ENCODE results near the gene FBXO24. TPM values are rescaled to one million over a fixed set of nuclear protein-coding genes. Genes with fewer than 3 reads are reported as not detected.

Gene FBXO24
- total and polyA plus RNA-seq, 2 donors (not counting 1 experiment from before 2014, with no cell fraction given) = 0.23 to 0.33 TPM

DNA sequence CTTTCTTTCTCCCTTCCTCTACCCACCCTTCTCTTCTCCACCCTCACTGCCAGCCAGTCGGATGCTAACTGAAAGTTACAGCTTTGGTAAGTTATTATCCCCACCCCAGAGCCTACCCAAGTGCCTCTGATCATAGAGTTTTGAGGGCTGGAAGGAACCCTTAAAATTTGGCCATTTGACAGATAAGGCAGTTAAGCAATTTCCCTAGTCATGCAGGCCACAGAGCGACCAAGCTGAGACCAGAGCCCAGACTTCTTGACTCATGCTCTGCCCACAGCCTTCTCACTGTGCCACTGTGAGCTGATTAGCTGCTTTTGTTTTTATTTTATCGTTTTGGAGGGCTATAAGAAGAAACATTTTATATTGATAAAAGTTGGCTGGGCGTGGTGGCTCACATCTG is 29.6 kb upstream of the FBXO24 start:
- peak; percentile 59 to 60 for DNase-seq (ENCODE audit: low read depth in 2 of 2)
- H3K4me1 ChIP-seq (ENCODE audit: control insufficient read depth, extremely low read depth, insufficient read depth, low read length) = no peaks in the 10 kb centered on the region

DNA sequence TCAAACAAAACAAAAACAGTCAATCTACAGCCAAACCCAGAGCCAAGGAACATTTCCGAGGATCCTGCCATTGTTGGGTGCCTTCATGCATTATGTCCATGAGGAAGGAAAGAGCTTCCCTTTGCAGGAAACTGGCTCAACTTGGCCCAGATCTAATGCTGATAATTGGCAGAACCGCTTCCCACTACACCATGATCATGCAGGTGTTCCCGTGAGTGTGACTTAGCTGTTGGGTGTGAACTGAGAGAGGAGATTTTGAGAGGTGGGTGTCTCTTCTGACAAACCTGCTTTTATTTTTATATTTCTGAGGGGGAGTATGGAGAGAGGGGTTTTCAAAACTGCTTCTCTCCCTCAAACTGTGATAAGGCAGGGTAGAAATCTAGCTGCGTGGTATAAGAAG is 27.0 kb upstream of the FBXO24 start:
- no peak overlapping the region for H3K27ac ChIP-seq (ENCODE audit: insufficient read depth, low read length)
- peaks cover 4% of the 10 kb centered on the region for H3K36me3 ChIP-seq (ENCODE audit: control insufficient read depth, insufficient read depth, low read length)
- no peaks in the 10 kb centered on the region for H3K4me1 ChIP-seq (ENCODE audit: control insufficient read depth, extremely low read depth, insufficient read depth, low read length)
- no peaks in the 10 kb centered on the region for H4K20me1 ChIP-seq (ENCODE audit: control insufficient read depth, extremely low read depth, insufficient read depth, low read length)
- no peaks in the 10 kb centered on the region for H3K9me3 ChIP-seq (ENCODE audit: control insufficient read depth, insufficient read depth, low read depth, low read length)
- H3K9ac ChIP-seq (ENCODE audit: insufficient read depth, low read length) = no peak overlapping the region
- no peak for TF ChIP-seq EZH2 (IDR thresholded peaks at IDR 0.05; ENCODE audit: low read length, missing control alignments)
- TF ChIP-seq, protein P1, sequence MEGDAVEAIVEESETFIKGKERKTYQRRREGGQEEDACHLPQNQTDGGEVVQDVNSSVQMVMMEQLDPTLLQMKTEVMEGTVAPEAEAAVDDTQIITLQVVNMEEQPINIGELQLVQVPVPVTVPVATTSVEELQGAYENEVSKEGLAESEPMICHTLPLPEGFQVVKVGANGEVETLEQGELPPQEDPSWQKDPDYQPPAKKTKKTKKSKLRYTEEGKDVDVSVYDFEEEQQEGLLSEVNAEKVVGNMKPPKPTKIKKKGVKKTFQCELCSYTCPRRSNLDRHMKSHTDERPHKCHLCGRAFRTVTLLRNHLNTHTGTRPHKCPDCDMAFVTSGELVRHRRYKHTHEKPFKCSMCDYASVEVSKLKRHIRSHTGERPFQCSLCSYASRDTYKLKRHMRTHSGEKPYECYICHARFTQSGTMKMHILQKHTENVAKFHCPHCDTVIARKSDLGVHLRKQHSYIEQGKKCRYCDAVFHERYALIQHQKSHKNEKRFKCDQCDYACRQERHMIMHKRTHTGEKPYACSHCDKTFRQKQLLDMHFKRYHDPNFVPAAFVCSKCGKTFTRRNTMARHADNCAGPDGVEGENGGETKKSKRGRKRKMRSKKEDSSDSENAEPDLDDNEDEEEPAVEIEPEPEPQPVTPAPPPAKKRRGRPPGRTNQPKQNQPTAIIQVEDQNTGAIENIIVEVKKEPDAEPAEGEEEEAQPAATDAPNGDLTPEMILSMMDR (conservative IDR thresholded peaks at IDR 0.05 in 1 of 2, IDR thresholded peaks at IDR 0.05 in 1 of 2; ENCODE audit: low read depth in 1 of 2, low read length in 2 of 2) = no peak
- H3K79me2 ChIP-seq (ENCODE audit: control insufficient read depth, insufficient read depth, low read length) = no peaks in the 10 kb centered on the region
- no peak for DNase-seq (ENCODE audit: low read depth in 2 of 2)
- no peak overlapping the region for H3K4me3 ChIP-seq (replicated peaks in 1 of 4; ENCODE audit: control extremely low read depth in 1 of 4, insufficient read depth in 1 of 4, low read depth in 3 of 4, low read length in 4 of 4)
- H3K4me2 ChIP-seq (ENCODE audit: extremely low read depth, insufficient read depth, low read length) = no peak overlapping the region
- no peak overlapping the region for H2AFZ ChIP-seq (ENCODE audit: low read length)
- no peaks in the 10 kb centered on the region for H3K27me3 ChIP-seq (ENCODE audit: control insufficient read depth, insufficient read depth, low read length)

More for the DNA sequence above, 29.6 kb upstream of the FBXO24 start:
- Histone ChIP-seq H3K79me2 (ENCODE audit: control insufficient read depth, insufficient read depth, low read length) (no peaks in the 10 kb centered on the region), H3K27ac (ENCODE audit: insufficient read depth, low read length) (no peak overlapping the region), H3K9me3 (ENCODE audit: control insufficient read depth, insufficient read depth, low read depth, low read length) (no peaks in the 10 kb centered on the region), H2AFZ (ENCODE audit: low read length) (no peak overlapping the region), H3K4me3 (replicated peaks in 1 of 4; ENCODE audit: control extremely low read depth in 1 of 4, insufficient read depth in 1 of 4, low read depth in 3 of 4, low read length in 4 of 4) (no peak overlapping the region), H3K4me2 (ENCODE audit: extremely low read depth, insufficient read depth, low read length) (no peak overlapping the region), H3K36me3 (ENCODE audit: control insufficient read depth, insufficient read depth, low read length) (peaks cover 3% of the 10 kb centered on the region), H3K9ac (ENCODE audit: insufficient read depth, low read length) (no peak overlapping the region), H3K27me3 (ENCODE audit: control insufficient read depth, insufficient read depth, low read length) (no peaks in the 10 kb centered on the region), H4K20me1 (ENCODE audit: control insufficient read depth, extremely low read depth, insufficient read depth, low read length) (no peaks in the 10 kb centered on the region)
- TF ChIP-seq, protein P1 (conservative IDR thresholded peaks at IDR 0.05 in 1 of 2, IDR thresholded peaks at IDR 0.05 in 1 of 2; ENCODE audit: low read depth in 1 of 2, low read length in 2 of 2) = no peak
- no peak for TF ChIP-seq EZH2 (IDR thresholded peaks at IDR 0.05; ENCODE audit: low read length, missing control alignments)

DNA sequence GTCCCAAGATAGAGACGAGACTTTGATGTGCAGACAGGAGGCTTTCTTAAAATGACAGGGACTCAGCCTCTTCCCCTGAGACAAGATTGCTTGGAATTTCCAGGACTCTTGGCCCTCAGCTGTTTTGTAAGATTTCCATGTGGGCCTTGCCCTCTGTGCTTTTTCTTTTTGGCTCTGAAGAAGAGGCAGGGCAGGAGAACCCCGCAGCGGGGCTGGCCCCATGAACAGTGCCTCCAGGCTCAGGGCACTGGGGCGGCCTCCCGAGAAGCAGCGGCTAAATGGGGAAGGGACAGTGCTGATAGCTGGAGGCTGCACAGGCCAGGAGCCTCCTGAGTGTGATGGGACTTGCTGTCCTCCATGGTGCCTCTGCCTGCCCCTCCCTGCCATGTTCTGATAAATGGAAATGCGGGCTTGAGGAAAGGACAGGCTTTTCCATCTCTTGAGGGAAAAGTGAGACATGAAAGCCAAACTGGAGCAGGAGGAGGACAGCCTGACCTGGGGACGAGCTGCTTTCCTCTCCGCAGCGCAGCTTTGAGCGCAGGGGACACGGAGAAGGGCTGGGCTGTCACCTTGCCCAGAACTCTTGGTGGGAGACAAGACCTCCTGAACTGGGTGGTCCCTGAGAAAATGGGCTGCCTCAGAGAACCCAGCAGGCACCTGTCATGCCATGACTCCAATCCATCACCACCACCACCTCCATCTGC is 24.5 kb upstream of the FBXO24 start:
- no peak overlapping the region for H2AFZ ChIP-seq (ENCODE audit: low read length)
- no peaks in the 10 kb centered on the region for H3K27me3 ChIP-seq (ENCODE audit: control insufficient read depth, insufficient read depth, low read length)
- no peak for TF ChIP-seq EZH2 (IDR thresholded peaks at IDR 0.05; ENCODE audit: low read length, missing control alignments)
- TF ChIP-seq, protein P1 (conservative IDR thresholded peaks at IDR 0.05 in 1 of 2, IDR thresholded peaks at IDR 0.05 in 1 of 2; ENCODE audit: low read depth in 1 of 2, low read length in 2 of 2) = no peak
- H4K20me1 ChIP-seq (ENCODE audit: control insufficient read depth, extremely low read depth, insufficient read depth, low read length) = no peaks in the 10 kb centered on the region
- no peaks in the 10 kb centered on the region for H3K9me3 ChIP-seq (ENCODE audit: control insufficient read depth, insufficient read depth, low read depth, low read length)
- peaks cover 1% of the 10 kb centered on the region for H3K36me3 ChIP-seq (ENCODE audit: control insufficient read depth, insufficient read depth, low read length)
- H3K79me2 ChIP-seq (ENCODE audit: control insufficient read depth, insufficient read depth, low read length) = no peaks in the 10 kb centered on the region
- no peak for DNase-seq (ENCODE audit: low read depth in 2 of 2)
- H3K4me1 ChIP-seq (ENCODE audit: control insufficient read depth, extremely low read depth, insufficient read depth, low read length) = no peaks in the 10 kb centered on the region
- no peak overlapping the region for H3K4me2 ChIP-seq (ENCODE audit: extremely low read depth, insufficient read depth, low read length)
- no peak overlapping the region for H3K27ac ChIP-seq (ENCODE audit: insufficient read depth, low read length)
- no peak overlapping the region for H3K4me3 ChIP-seq (replicated peaks in 1 of 4; ENCODE audit: control extremely low read depth in 1 of 4, insufficient read depth in 1 of 4, low read depth in 3 of 4, low read length in 4 of 4)
- H3K9ac ChIP-seq (ENCODE audit: insufficient read depth, low read length) = no peak overlapping the region
